ENCODE data around the gene PARP16. TPM values are rescaled to one million over a fixed set of nuclear protein-coding genes. Genes with fewer than 3 reads are reported as not detected.

Gene PARP16
- total and polyA plus RNA-seq, 2 donors from 2014 or later, result 7.0 to 7.8 TPM

- Histone ChIP-seq H3K36me3 (ENCODE audit: control insufficient read depth in 2 of 3, insufficient read depth in 3 of 3, low read length in 3 of 3) (no peaks in the 10 kb centered on the region), H3K27me3 (ENCODE audit: control insufficient read depth, insufficient read depth, low read length) (no peaks in the 10 kb centered on the region), H3K4me3 (ENCODE audit: low read length in 3 of 3) (peak overlapping the region; percentile 35 to 87 (median 80)), H3K9ac (ENCODE audit: low read length in 3 of 3) (peak overlapping the region; percentile 25 to 79 (median 77)), H3K9me3 (ENCODE audit: control insufficient read depth in 2 of 3, insufficient read depth in 1 of 3, low read length in 3 of 3) (no peaks in the 10 kb centered on the region), H3K4me1 (ENCODE audit: control insufficient read depth in 2 of 3, insufficient read depth in 2 of 3, low read depth in 1 of 3, low read length in 3 of 3) (peaks cover 0 to 4% (median 0%) of the 10 kb centered on the region in 3 donors), H3K27ac (ENCODE audit: low read depth in 2 of 2, low read length in 2 of 2) (peak overlapping the region; percentile 76 to 90)
- DNase-seq, result no peak
- no peak for TF ChIP-seq CTCF (IDR thresholded peaks at IDR 0.05; ENCODE audit: borderline replicate concordance, extremely low read depth, insufficient read depth)
- intact Hi-C loops (cut with DNase I), result no loop called here
- no peak for FAIRE-seq
Observed at GRCh38 chr15:65305150-65305758, 18.6 kb upstream of the PARP16 start.

GRCh38 chr15:65304381-65305149, 17.9 kb upstream of the PARP16 start, which contains the start of gene RNU5B-1:
RNU5B-1 (plus strand) TSS chr15:65304677.
- intact Hi-C loops (cut with DNase I), result no loop called here
- DNase-seq, result peak in 4 of 5 donors; percentile 86 to 97 (median 94)

GRCh38 chr15:65303687-65304380, 17.2 kb upstream of the PARP16 start:
- no peaks in the 10 kb centered on the region for H3K27me3 ChIP-seq (ENCODE audit: control insufficient read depth, insufficient read depth, low read length)
- H3K27ac ChIP-seq (ENCODE audit: low read depth in 2 of 2, low read length in 2 of 2), result peak overlapping the region; percentile 76 to 90
- H3K4me3 ChIP-seq (ENCODE audit: low read length in 3 of 3), result peak overlapping the region; percentile 63 to 87 (median 80)
- DNase-seq, result peak in 4 of 5 donors; percentile 65 to 87 (median 84)
- H3K36me3 ChIP-seq (ENCODE audit: control insufficient read depth in 2 of 3, insufficient read depth in 3 of 3, low read length in 3 of 3), result no peaks in the 10 kb centered on the region
- H3K9me3 ChIP-seq (ENCODE audit: control insufficient read depth in 2 of 3, insufficient read depth in 1 of 3, low read length in 3 of 3), result no peaks in the 10 kb centered on the region
- H3K9ac ChIP-seq (ENCODE audit: low read length in 3 of 3), result peak overlapping the region; percentile 48 to 79 (median 72)
- H3K4me1 ChIP-seq (ENCODE audit: control insufficient read depth in 2 of 3, insufficient read depth in 2 of 3, low read depth in 1 of 3, low read length in 3 of 3), result peaks cover 0 to 4% (median 0%) of the 10 kb centered on the region in 3 donors
- intact Hi-C loops (cut with DNase I), result no loop called here
- FAIRE-seq, result no peak
- TF ChIP-seq CTCF (IDR thresholded peaks at IDR 0.05; ENCODE audit: borderline replicate concordance, extremely low read depth, insufficient read depth), result no peak

More at GRCh38 chr15:65304381-65305149, 17.9 kb upstream of the PARP16 start, which contains the start of gene RNU5B-1:
- Histone ChIP-seq H3K9me3 (ENCODE audit: control insufficient read depth in 2 of 3, insufficient read depth in 1 of 3, low read length in 3 of 3) (no peaks in the 10 kb centered on the region), H3K27ac (ENCODE audit: low read depth in 2 of 2, low read length in 2 of 2) (peak within 1 kb of the TSS; percentile 76 to 90), H3K4me3 (ENCODE audit: low read length in 3 of 3) (peak within 1 kb of the TSS; percentile 63 to 87 (median 80)), H3K36me3 (ENCODE audit: control insufficient read depth in 2 of 3, insufficient read depth in 3 of 3, low read length in 3 of 3) (no peaks in the 10 kb centered on the region), H3K9ac (ENCODE audit: low read length in 3 of 3) (peak within 1 kb of the TSS; percentile 48 to 79 (median 77)), H3K27me3 (ENCODE audit: control insufficient read depth, insufficient read depth, low read length) (no peaks in the 10 kb centered on the region), H3K4me1 (ENCODE audit: control insufficient read depth in 2 of 3, insufficient read depth in 2 of 3, low read depth in 1 of 3, low read length in 3 of 3) (peaks cover 0 to 4% (median 0%) of the 10 kb centered on the region in 3 donors)
- TF ChIP-seq CTCF (IDR thresholded peaks at IDR 0.05; ENCODE audit: borderline replicate concordance, extremely low read depth, insufficient read depth), result peak; percentile 84
- peak; percentile 95 for FAIRE-seq

All from kidney (tissue), 14 donors.